ENCODE data around the gene RIPOR3.
"Not testable (repeated sequence)": the region's sequence is repeated elsewhere in the genome, so short reads cannot be mapped to it uniquely, and the experiment has no call there.

The RIPOR3 gene

DNA sequence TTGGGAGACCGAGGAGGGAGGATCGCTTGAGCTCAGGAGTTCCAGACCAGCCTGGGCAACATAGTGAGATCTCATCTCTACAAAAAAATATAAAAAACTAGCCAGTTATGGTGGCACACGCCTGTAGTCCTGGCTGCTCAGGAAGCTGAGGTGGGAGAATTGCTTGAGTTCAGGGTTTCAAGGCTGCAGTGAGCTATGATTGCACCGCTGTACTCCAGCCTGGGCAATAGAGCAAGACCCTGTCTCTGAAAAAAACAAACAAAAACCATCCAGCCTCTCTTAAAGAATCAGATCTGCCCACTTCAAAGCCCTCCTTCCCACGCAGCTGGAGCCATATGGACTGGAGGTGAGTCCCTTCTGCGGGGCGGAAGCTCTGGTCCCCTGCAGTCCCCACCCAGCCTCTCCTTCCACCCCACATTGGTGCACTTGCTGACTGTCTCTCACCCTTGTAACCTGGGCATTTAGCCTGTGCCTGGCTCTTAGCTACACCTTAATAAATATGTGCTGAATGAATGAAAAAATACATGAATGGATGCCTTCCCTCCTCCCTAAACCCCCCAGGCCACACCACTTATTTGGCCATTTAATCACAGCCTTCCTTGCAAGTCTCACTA lies 32.9 kb upstream of the RIPOR3 start:
- no peak for DNase-seq (ENCODE audit: low read depth)

DNA sequence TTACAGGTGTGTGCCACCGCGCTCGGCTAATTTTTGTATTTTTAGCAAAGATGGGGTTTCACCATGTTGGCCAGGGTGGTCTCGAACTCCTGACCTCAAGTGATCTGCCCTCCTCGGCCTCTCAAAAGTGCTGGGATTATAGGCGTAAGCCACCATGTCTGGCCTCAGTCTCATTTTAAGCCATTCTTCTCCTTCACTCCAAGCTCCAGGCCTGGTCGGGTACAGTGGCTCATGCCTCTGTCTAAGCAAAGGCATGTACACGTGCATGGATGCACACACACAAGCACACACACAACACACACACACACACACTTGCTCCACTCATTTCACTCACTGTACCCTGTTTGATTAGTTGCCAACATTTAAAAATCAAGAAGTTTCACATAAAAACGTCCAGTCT lies 32.3 kb upstream of the RIPOR3 start:
- DNase-seq (ENCODE audit: low read depth) = no peak

DNA sequence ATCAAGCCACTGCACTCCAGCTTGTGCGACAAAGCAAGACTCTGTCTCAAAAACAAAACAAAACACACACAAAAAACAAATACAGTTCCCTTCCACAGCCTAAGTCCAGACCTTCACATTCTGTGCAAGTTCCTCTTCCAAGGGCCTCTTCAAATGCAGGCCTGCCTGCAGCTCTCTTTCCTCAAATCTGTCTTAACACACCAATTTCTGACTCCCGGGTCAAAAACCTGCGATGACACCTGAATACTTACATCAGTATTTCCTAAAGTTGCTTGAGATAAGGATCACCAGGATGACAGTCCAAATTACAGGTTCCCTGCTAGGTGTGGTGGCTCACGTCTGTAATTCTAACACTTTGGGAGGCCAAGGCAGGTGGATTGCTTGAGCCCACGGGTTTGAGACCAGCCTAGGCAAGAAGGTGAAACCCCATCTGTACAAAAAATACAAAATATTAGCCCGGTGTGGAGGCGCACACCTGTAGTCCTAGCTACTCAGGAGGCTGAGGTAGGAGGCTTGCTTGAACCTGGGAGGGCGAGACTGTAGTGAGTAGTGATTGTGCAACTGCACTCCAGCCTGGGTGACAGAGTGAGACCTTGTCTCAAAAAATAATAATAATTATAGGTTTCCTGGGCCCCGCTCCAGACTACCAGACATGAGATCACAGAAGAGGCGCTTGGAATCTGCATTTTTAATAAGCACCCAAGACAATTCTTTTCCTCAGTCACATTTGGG lies 31.2 kb upstream of the RIPOR3 start:
- DNase-seq (ENCODE audit: low read depth) = no peak

DNA sequence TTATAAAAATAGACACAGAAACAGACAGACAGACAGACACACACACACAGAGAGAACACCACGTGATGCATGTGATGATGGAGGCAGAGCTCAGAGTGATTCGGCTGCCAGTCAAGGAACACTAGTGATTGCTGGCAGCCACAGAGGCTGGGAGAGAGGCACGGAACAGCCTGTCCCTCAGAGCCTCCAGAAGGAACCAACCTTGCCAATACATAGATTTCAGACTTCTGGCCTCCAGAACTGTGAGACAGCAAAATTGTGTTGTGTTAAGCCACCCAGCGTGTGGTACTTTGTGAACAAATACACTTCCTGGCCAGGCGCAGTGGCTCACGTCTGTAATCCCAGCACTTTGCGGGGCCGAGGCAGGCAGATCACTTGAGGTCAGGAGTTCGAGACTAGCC lies 30.5 kb upstream of the RIPOR3 start:
- DNase-seq (ENCODE audit: low read depth) = no peak

DNA sequence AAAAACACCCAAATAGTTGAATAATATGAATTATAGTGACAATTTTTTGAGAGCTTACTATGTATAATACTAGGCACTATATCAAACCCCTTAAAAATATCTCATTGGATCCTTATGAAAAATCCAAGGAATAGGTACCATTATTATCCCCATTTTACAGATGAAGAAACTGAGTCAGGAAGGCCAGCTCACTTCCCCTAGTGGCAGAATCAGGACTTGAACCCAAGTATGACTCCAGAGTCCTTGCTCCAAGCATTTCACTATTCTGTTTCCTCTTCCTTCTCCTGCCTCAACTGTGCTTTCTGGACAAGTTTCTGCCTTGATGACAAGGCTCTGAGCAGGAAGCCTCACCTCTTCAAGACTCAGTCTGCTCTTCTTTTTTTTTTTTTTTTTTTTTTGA lies 29.2 kb upstream of the RIPOR3 start:
- DNase-seq (ENCODE audit: low read depth) = no peak

DNA sequence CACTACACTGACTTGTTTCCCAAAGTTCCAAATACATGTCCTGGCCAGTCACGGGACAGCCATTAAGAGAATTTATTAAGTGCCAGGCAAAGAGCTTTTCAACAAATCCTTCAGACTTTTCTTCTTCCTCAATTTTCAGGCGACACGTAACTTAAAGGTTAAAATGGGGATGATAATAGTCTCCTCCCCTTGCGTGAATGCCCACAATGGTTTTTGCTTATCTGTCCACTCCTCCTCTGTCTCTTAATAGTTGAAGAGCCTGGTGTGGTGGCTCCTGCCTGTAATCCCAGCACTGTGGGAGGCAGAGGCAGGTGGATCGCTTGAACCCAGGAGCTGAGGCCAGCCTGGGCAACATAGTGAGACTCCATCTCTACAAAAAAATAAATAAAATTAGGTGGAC lies 28.7 kb upstream of the RIPOR3 start:
- no peak for DNase-seq (ENCODE audit: low read depth)

DNA sequence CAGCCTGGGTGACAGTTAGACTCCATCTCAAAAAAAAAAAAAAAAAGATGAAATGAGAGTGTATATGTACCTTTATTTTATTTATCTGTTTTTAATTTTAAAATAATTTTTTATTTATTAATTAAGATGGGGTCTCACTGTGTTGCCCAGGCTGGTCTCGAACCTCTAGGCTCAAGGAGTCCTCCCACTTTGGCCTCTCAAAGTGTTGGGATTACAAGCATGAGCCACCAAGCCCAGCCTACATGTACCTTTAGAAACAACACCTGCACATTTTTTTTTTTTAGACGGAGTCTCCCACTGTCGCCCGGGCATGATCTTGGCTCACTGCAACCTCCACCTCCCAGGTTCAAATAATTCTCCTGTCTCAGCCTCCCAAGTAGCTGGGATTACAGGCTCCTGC lies 28.0 kb upstream of the RIPOR3 start:
- DNase-seq (ENCODE audit: low read depth) = no peak

DNA sequence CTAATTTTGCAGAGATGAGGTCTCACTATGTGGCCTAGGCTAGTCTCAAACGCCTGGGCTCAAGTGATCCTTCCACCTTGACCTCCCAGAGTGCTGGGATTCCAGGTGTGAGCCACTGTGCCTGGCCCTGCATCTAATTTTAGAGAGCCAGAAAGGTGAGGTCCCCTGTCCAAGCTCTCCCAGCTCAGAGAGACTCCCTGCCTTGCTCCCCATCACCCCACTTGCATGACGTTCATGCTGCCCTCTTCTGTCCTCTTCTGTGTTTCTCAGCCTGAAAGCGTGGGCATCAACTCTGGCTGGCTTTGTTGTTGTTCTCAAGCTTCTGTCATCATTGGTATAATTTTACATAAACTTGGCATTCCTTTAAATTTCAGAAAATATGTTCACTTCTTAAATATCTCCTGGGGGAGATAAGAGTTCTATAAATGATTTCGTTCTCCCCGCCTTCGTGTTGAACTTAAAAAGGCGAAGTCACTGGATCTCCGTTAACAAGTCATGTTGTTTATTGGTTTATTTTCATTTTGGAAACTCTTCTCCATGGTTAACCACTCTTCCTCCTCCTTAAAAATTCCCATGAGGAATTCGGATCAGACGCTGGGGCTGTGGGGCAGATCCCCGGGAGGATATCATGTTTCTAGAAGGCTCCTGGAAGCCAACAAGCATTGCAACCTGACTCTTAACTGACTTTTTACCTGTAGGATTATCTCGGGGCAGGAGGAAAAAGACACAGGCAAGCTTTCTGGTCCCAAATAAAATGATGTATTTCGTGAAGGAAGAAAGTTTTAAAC lies 26.8 kb upstream of the RIPOR3 start:
- DNase-seq (ENCODE audit: low read depth) = no peak

DNA sequence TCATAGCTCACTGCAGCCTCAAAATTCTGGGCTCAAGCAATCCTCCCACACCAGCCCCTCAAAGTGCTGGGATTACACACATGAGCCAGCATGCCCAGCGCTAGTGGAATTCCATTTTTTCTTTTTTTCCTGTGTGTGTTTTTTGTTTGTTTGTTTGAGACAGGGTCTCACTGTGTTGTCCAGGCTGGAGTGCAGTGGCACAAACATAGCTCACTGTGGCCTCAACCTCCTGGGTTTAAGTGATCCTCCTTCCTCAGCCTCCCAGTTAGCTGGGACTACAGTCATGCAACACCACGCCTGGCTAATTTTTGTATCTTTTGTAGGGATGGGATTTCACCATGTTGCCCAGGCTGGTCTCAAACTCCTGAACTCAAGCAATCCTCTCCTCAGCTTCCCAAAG lies 26.0 kb upstream of the RIPOR3 start:
- DNase-seq (ENCODE audit: low read depth) = no peak

DNA sequence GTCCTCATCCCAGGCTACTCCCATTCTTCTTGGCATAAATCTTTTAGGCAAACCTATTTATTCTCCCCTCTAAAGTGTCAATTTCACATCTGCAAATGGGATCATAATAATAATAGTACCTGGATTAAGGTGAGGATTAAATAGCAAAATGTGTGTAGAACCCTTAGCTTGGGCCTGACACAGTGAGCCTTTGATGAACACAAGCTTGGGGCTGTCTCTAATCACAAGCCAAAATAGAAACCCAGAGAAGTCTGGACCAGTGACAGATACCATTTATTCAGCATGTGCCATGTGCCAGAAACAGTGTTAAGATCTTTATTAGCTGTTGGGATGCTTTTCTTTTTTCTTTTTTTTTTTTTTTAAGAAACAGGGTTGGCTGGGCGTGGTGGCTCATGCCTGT lies 25.2 kb upstream of the RIPOR3 start:
- no peak for DNase-seq (ENCODE audit: low read depth)

DNA sequence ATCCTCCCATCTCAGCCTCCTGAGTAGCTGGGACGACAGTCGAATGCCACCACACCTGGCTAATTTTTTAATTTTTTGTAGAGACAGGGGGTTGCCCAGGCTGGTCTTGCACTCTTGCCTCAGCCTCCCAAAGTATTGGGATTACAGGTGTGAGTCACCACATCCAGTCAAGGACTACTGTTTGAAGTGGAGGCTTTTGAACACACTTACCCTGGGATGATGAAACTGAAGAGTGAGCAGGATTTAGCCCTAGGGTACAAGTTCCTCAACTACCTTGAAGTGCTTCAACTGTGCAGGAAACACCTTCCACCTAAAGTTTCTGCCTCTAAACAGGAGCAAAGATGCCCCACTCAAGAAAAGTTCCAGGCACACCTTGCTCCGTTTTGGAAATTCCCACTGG lies 24.4 kb upstream of the RIPOR3 start:
- DNase-seq (ENCODE audit: low read depth) = no peak

DNA sequence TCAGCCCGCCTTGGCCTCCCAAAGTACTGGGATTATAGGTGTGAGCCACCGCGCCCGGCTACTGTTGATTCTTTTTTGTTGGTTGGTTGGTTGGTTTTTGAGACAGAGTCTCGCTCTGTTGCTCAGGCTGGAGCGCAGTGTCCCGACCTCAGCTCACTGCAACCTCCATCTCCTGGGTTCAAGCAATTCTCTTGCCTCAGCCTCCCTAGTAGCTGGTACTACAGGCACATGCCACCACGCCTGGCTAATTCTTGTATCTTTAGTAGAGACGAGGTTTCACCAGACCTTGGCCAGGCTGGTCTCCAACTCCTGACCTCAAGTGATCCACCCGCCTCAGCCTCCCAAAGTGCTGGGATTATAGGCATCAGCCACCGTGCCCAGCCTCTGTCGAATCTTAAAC lies 23.1 kb upstream of the RIPOR3 start:
- DNase-seq (ENCODE audit: low read depth) = not testable (repeated sequence)

DNA sequence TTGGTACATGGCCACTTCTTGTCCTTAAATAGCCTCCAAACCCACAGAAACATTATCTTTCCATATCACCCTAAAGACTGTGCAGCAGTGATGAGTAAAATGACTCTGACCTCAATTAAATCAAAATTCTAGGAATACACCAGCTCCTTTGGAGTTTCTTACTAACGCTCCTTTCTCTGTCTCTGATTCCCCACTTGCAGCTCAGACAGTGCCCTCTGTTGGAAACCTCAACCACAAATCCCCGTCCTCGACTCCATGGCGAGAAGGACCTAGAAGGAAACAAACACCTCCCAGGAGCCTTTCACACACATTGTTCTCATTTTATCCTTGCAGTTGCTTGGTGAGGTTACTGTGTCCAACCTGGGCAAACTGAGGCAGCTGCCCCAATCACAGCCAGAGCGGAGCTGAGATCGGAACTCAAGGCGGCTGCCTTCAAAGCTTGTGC lies 22.3 kb upstream of the RIPOR3 start:
- no peak for DNase-seq (ENCODE audit: low read depth)

DNA sequence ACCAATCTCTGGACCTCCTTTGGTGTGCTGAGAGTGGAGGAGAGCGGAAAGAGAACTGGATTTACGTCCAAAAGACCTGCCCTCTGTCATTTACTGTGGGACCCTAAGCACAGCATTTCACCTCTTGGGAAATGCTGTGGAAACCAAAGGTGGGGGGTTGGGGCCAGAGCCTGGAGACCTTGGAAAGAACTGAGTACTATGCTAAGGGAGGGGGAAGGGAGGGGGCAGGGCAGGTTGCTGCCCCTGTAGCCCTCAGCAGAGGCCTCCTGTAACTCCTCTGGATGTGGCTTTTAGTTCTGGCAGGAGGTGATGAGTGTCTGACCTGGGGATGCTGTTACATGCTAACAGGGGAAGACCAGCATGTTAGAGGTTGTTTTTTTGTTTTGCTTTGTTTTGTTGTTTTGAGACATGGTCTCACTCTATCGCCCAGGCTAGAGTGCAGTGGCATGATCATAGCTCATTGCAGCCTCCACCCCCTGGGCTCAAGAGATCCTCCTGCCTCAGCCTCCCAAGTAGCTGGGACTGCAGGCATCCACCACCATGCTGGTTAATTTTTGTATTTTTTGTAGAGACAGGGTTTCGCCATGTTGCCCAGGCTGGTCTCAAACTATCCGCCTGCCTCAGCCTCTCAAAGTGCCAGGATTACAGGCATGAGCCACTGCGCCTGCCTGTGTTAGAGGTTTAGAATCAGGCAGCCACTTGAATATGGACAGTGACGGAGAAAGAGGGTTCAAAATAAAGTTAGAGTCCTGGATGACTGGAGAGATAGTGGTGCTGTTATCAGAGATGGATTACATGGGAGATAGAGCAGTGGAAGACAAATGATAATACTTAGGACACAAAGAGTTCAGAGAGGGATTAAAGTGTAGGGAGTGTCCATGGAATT lies 21.7 kb upstream of the RIPOR3 start:
- DNase-seq (ENCODE audit: low read depth) = no peak

DNA sequence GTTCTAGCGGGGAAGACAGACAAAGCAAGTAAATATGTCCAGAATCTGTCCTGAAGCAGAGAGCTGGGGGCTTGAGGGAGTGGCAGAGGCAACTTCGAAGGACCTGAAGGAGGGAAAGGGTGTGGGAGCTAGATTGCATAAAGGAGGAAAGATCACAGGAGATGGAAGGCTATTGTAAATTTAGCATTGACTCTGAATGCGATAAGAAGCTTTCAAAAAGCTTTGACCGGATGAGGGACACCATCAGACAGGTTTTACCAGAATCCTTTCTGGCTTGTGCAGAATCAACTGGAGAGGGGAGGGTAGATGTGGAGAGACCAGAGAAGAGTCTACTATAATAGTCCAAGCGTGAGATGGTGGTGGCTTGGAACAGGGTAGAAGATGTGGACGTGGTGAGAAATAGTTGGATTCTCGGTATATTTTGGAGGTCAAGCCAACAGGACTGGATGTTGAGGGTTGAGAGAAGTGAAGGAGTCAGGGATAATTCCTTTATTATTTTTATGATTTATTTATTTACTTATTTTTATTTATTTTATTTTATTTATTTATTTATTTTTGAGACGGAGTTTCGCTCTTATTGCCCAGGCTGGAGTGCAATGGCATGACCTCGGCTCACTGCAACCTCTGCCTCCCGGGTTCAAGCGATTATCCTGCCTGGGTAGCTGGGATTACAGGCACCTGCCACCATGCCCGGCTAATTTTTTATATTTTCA lies 19.9 kb upstream of the RIPOR3 start:
- no peak for DNase-seq (ENCODE audit: low read depth)

DNA sequence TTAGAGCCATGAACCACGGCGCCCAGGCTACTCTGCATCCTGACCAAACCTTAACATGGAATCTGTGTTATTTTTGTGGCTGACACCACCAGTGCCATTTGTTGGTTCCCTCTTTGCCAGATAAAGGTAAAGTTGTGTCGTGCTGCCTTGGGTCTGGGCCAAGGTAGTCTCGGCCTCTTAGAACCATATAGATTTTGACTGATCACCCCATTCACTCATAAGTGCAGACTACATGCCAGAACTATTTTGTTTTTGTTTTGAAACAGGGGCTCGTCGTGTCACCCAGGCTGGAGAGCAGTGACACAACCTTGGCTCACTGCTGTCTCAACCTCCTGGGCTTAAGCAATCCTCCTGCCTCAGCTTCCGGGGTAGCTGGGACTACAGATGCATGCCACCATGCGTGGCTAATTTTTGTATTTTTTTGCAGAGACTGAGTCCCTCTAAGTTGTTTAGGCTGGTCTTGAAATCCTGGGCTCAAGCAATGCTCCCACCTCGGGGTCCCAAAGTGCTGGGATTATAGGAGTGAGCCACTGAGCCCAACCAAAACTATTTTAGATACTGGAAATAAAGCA lies 19.2 kb upstream of the RIPOR3 start:
- DNase-seq (ENCODE audit: low read depth) = no peak

DNA sequence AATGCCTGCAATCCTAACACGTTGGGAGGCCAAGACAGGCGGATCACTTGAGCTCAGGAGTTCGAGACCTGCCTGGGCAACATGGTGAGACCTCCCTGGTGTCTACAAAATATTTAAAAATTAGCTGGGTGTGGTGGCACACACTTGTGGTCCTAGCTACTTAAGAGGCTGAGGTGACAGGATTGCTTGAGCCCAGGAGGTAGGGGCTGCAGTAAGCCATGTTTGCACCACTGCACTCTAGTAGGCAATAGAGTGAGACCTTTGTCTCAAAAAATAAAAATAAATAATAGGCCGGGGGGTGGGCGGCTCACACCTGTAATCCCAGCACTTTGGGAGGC lies 18.3 kb upstream of the RIPOR3 start:
- no peak for DNase-seq (ENCODE audit: low read depth)

DNA sequence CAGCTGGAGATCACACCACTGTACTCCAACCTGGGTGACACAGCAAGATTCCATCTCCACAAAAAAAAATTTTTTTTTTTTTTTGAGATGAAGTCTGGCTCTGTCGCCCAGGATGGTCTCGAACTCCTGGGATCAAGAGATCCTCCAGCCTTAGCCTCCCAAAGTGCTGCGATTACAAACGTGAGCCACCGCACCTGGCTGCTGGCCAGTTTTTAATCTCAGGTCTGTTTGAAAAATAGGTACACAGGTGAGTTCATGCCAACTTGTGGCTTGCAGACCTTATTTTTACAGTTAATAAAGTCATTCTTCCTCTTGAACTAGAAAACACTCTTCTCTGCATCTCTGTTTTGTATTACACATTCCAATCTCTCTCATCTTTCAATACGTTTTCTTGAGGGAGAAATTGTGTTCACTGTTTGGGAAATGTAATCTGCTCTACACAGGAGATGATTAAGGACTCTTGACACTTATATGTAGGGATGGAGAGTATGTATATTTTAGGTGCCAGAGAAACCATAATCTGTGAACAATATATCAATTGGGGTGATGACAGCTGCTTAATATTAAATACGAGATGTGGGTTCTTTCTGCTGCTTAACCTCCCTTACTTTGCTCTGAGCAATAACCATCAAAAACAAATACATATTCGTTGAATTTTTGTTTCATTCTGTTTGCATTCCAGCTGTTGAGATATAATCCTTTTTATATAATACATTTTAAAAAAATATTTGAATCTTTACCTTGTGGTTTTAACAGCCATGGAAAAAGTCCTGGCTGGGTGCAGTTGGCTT lies 17.7 kb upstream of the RIPOR3 start:
- no peak for DNase-seq (ENCODE audit: low read depth)

DNA sequence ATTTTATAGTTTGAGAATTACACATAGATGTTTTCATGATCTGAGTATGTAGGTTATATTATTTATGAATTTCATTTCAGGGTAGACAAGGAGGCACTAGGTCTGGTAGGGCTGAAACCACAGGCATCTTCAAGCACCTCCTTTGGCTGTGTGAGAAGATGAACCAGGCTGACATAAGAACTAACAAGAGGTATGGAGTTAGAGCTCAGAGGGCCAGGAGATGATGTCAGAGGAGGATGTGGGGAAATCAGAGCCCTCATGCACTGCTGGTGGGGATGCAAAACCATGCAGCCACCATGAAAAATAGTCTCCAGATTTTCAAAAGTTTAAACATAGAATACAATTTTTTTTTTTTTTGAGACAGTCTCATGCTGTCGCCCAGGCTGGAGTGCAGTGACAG lies 13.6 kb upstream of the RIPOR3 start:
- no peak for DNase-seq (ENCODE audit: low read depth)

DNA sequence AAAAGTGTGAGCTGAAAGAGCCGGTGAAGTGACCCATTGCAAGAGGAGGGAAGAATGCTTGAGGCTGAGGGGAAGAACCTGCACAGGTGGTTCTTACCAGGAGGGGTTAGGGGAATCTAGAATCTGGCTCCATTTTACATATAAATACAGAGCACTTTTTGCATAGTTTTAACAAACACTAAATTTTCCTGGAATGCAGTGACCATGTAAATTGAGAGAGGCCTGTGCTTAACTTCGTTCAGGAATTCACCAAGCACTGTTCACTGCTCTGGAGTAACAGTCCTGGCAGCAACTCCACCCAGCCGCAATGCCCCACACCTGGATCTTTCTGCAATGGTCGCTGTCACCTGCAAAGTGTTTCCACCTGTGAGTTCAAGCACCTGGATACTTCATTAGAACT lies 13.2 kb upstream of the RIPOR3 start:
- DNase-seq (ENCODE audit: low read depth) = no peak
